Anterior cingulate cortex (tissue), 58 donors: ENCODE data around the gene PTHLH.

ENCODE experiments used
- DNase-seq, 58 donors: peaks; one replicate each; lab custom pipeline; 2025; lab: John Stamatoyannopoulos, UW

PTHLH gene

GRCh38 chr12:27946421-27946820 is 26.1 kb downstream of the PTHLH start:
- no peak for DNase-seq

- DNase-seq = peak in 37 of 58 donors; percentile 0 to 73 (median 10)
Measured at GRCh38 chr12:27940756-27941402, 31.7 kb downstream of the PTHLH start.

- DNase-seq = no peak
Measured at GRCh38 chr12:27940245-27940644, 32.3 kb downstream of the PTHLH start.

GRCh38 chr12:27937768-27938167 is 34.8 kb downstream of the PTHLH start:
- no peak for DNase-seq

- no peak for DNase-seq
Measured at GRCh38 chr12:27936196-27936595, 36.3 kb downstream of the PTHLH start.

- no peak for DNase-seq
Measured at GRCh38 chr12:27934276-27934675, 38.3 kb downstream of the PTHLH start.

- no peak for DNase-seq
Measured at GRCh38 chr12:27931390-27931789, 41.1 kb downstream of the PTHLH start.

- DNase-seq = no peak
Measured at GRCh38 chr12:27927347-27927746, 45.2 kb downstream of the PTHLH start.

- no peak for DNase-seq
Measured at GRCh38 chr12:27924350-27925135, 48.0 kb downstream of the PTHLH start.

GRCh38 chr12:27922531-27923139 is 49.9 kb downstream of the PTHLH start:
- peak in 10 of 58 donors; percentile 0 to 36 (median 9) for DNase-seq

GRCh38 chr12:27919671-27920235 is 52.8 kb downstream of the PTHLH start:
- no peak for DNase-seq

GRCh38 chr12:27915536-27915935 is 57.0 kb downstream of the PTHLH start:
- DNase-seq = peak in 1 of 58 donors; percentile 18

- peak in 10 of 58 donors; percentile 0 to 49 (median 8) for DNase-seq
Measured at GRCh38 chr12:27915021-27915420, 57.5 kb downstream of the PTHLH start.

GRCh38 chr12:27913999-27914614 is 58.4 kb downstream of the PTHLH start:
- no peak for DNase-seq

GRCh38 chr12:27911397-27911796 is 61.1 kb downstream of the PTHLH start:
- no peak for DNase-seq
